ENCODE measurements around the gene NGFR.
A peak's percentile ranks its signal among the peaks of the same experiment; 100 is the strongest.

NGFR gene

GRCh38 chr17:49471089-49471683, 23.9 kb upstream of the NGFR start:
- no peak overlapping the region for H3K9ac ChIP-seq (ENCODE audit: low read depth, low read length)
- no peaks in the 10 kb centered on the region for H3K36me3 ChIP-seq (ENCODE audit: insufficient read depth, low read depth, low read length)
- H3K27ac ChIP-seq (ENCODE audit: low read length) = no peak overlapping the region
- H3K4me1 ChIP-seq (ENCODE audit: insufficient read depth, low read length) = peaks cover 11% of the 10 kb centered on the region; the same call in 1 of the 2 replicates
- H3K27me3 ChIP-seq (ENCODE audit: insufficient read depth, low read length) = peaks cover 64% of the 10 kb centered on the region
- no peaks in the 10 kb centered on the region for H3K9me3 ChIP-seq (ENCODE audit: insufficient read depth, low read depth, low read length)
- H3K4me3 ChIP-seq (ENCODE audit: low read length) = peak overlapping the region; percentile 78; the same call in 1 of the 2 replicates

GRCh38 chr17:49471769-49472168, 23.3 kb upstream of the NGFR start:
- no peaks in the 10 kb centered on the region for H3K36me3 ChIP-seq (ENCODE audit: insufficient read depth, low read depth, low read length)
- no peaks in the 10 kb centered on the region for H3K9me3 ChIP-seq (ENCODE audit: insufficient read depth, low read depth, low read length)
- H3K9ac ChIP-seq (ENCODE audit: low read depth, low read length) = no peak overlapping the region
- H3K4me3 ChIP-seq (ENCODE audit: low read length) = no peak overlapping the region
- H3K27ac ChIP-seq (ENCODE audit: low read length) = no peak overlapping the region
- H3K4me1 ChIP-seq (ENCODE audit: insufficient read depth, low read length) = peaks cover 11% of the 10 kb centered on the region; the same call in 1 of the 2 replicates
- peaks cover 61% of the 10 kb centered on the region for H3K27me3 ChIP-seq (ENCODE audit: insufficient read depth, low read length)

- Histone ChIP-seq H3K27ac (ENCODE audit: low read length) (no peak overlapping the region), H3K27me3 (ENCODE audit: insufficient read depth, low read length) (peaks cover 58% of the 10 kb centered on the region), H3K36me3 (ENCODE audit: insufficient read depth, low read depth, low read length) (no peaks in the 10 kb centered on the region), H3K4me1 (ENCODE audit: insufficient read depth, low read length) (peaks cover 11% of the 10 kb centered on the region; the same call in 1 of the 2 replicates), H3K9me3 (ENCODE audit: insufficient read depth, low read depth, low read length) (no peaks in the 10 kb centered on the region), H3K4me3 (ENCODE audit: low read length) (no peak overlapping the region), H3K9ac (ENCODE audit: low read depth, low read length) (no peak overlapping the region)
Measured at GRCh38 chr17:49472527-49472926, 22.6 kb upstream of the NGFR start.

- Histone ChIP-seq H3K4me3 (ENCODE audit: low read length) (no peak overlapping the region), H3K27me3 (ENCODE audit: insufficient read depth, low read length) (peaks cover 53% of the 10 kb centered on the region), H3K36me3 (ENCODE audit: insufficient read depth, low read depth, low read length) (no peaks in the 10 kb centered on the region), H3K9me3 (ENCODE audit: insufficient read depth, low read depth, low read length) (no peaks in the 10 kb centered on the region), H3K27ac (ENCODE audit: low read length) (no peak overlapping the region), H3K4me1 (ENCODE audit: insufficient read depth, low read length) (peaks cover 11% of the 10 kb centered on the region; the same call in 1 of the 2 replicates), H3K9ac (ENCODE audit: low read depth, low read length) (no peak overlapping the region)
Measured at GRCh38 chr17:49473900-49474751, 21.0 kb upstream of the NGFR start.

- Histone ChIP-seq H3K27me3 (ENCODE audit: insufficient read depth, low read length) (peaks cover 29% of the 10 kb centered on the region), H3K27ac (ENCODE audit: low read length) (no peak overlapping the region), H3K4me3 (ENCODE audit: low read length) (no peak overlapping the region), H3K36me3 (ENCODE audit: insufficient read depth, low read depth, low read length) (no peaks in the 10 kb centered on the region), H3K9me3 (ENCODE audit: insufficient read depth, low read depth, low read length) (no peaks in the 10 kb centered on the region), H3K4me1 (ENCODE audit: insufficient read depth, low read length) (no peaks in the 10 kb centered on the region), H3K9ac (ENCODE audit: low read depth, low read length) (no peak overlapping the region)
Measured at GRCh38 chr17:49477709-49478108, 17.4 kb upstream of the NGFR start.

GRCh38 chr17:49480836-49481615, 14.1 kb upstream of the NGFR start:
- H3K27me3 ChIP-seq (ENCODE audit: insufficient read depth, low read length) = peaks cover 45% of the 10 kb centered on the region
- H3K4me1 ChIP-seq (ENCODE audit: insufficient read depth, low read length) = peaks cover 15% of the 10 kb centered on the region; the same call in 1 of the 2 replicates
- H3K9me3 ChIP-seq (ENCODE audit: insufficient read depth, low read depth, low read length) = no peaks in the 10 kb centered on the region
- no peaks in the 10 kb centered on the region for H3K36me3 ChIP-seq (ENCODE audit: insufficient read depth, low read depth, low read length)
- H3K9ac ChIP-seq (ENCODE audit: low read depth, low read length) = no peak overlapping the region
- H3K4me3 ChIP-seq (ENCODE audit: low read length) = no peak overlapping the region
- no peak overlapping the region for H3K27ac ChIP-seq (ENCODE audit: low read length)

GRCh38 chr17:49482144-49482817, 12.8 kb upstream of the NGFR start:
- Histone ChIP-seq H3K9me3 (ENCODE audit: insufficient read depth, low read depth, low read length) (no peaks in the 10 kb centered on the region), H3K36me3 (ENCODE audit: insufficient read depth, low read depth, low read length) (no peaks in the 10 kb centered on the region), H3K4me3 (ENCODE audit: low read length) (no peak overlapping the region), H3K27ac (ENCODE audit: low read length) (no peak overlapping the region), H3K27me3 (ENCODE audit: insufficient read depth, low read length) (peaks cover 43% of the 10 kb centered on the region), H3K4me1 (ENCODE audit: insufficient read depth, low read length) (peaks cover 24% of the 10 kb centered on the region; the same call in 1 of the 2 replicates), H3K9ac (ENCODE audit: low read depth, low read length) (no peak overlapping the region)

GRCh38 chr17:49483599-49484509, 11.2 kb upstream of the NGFR start:
- H3K4me1 ChIP-seq (ENCODE audit: insufficient read depth, low read length) = peaks cover 24% of the 10 kb centered on the region; the same call in 1 of the 2 replicates
- H3K27me3 ChIP-seq (ENCODE audit: insufficient read depth, low read length) = peaks cover 35% of the 10 kb centered on the region
- H3K27ac ChIP-seq (ENCODE audit: low read length) = no peak overlapping the region
- no peak overlapping the region for H3K4me3 ChIP-seq (ENCODE audit: low read length)
- H3K9ac ChIP-seq (ENCODE audit: low read depth, low read length) = no peak overlapping the region
- H3K36me3 ChIP-seq (ENCODE audit: insufficient read depth, low read depth, low read length) = no peaks in the 10 kb centered on the region
- H3K9me3 ChIP-seq (ENCODE audit: insufficient read depth, low read depth, low read length) = no peaks in the 10 kb centered on the region

- Histone ChIP-seq H3K9ac (ENCODE audit: low read depth, low read length) (no peak overlapping the region), H3K4me3 (ENCODE audit: low read length) (no peak overlapping the region), H3K36me3 (ENCODE audit: insufficient read depth, low read depth, low read length) (no peaks in the 10 kb centered on the region), H3K27ac (ENCODE audit: low read length) (no peak overlapping the region), H3K4me1 (ENCODE audit: insufficient read depth, low read length) (peaks cover 24% of the 10 kb centered on the region; the same call in 1 of the 2 replicates), H3K27me3 (ENCODE audit: insufficient read depth, low read length) (peaks cover 36% of the 10 kb centered on the region), H3K9me3 (ENCODE audit: insufficient read depth, low read depth, low read length) (no peaks in the 10 kb centered on the region)
Measured at GRCh38 chr17:49484588-49484987, 10.5 kb upstream of the NGFR start.

- H3K27me3 ChIP-seq (ENCODE audit: insufficient read depth, low read length) = peaks cover 40% of the 10 kb centered on the region
- no peak overlapping the region for H3K27ac ChIP-seq (ENCODE audit: low read length)
- H3K4me3 ChIP-seq (ENCODE audit: low read length) = peak overlapping the region; percentile 32; the same call in 1 of the 2 replicates
- peak overlapping the region; percentile 38; the same call in 1 of the 2 replicates for H3K9ac ChIP-seq (ENCODE audit: low read depth, low read length)
- H3K9me3 ChIP-seq (ENCODE audit: insufficient read depth, low read depth, low read length) = no peaks in the 10 kb centered on the region
- no peaks in the 10 kb centered on the region for H3K36me3 ChIP-seq (ENCODE audit: insufficient read depth, low read depth, low read length)
- peaks cover 24% of the 10 kb centered on the region; the same call in 1 of the 2 replicates for H3K4me1 ChIP-seq (ENCODE audit: insufficient read depth, low read length)
Measured at GRCh38 chr17:49486012-49486641, 9.0 kb upstream of the NGFR start.

Data from iPS-20b (cell line).